Esophagus muscularis mucosa (tissue), 4 donors: ENCODE data around the gene NEFH. TPM values are rescaled to one million over a fixed set of nuclear protein-coding genes. Genes with fewer than 3 reads are reported as not detected.
"Not testable (repeated sequence)": the region's sequence is repeated elsewhere in the genome, so short reads cannot be mapped to it uniquely, and the experiment has no call there.

ENCODE experiments used
- DNase-seq: peaks from one replicate; pipeline ENCODE4 v3.0.0-alpha.2; 2017; ENCODE audit errors: extremely low spot score
- H3K27ac ChIP-seq, 4 donors: fragments of 200-600 bp; sonication (generic); replicated peaks in 1 of 4; 1 replicate in 3 of 4; 2 replicates in 1 of 4; pipeline ENCODE4 v1.5.1; 2016 to 2019; ENCODE audit warnings: mild to moderate bottlenecking in 1 of 4
- H3K27me3 ChIP-seq, 4 donors: fragments of 200-600 bp; sonication (generic); one replicate each; pipeline versions ENCODE4 v1.5.1 to v1.6.0; 2016 to 2019
- H3K36me3 ChIP-seq, 4 donors: fragments of 200-600 bp; sonication (generic); one replicate each; pipeline ENCODE4 v1.5.1; 2016 to 2019
- H3K4me1 ChIP-seq, 4 donors: fragments of 200-600 bp; sonication (generic); one replicate each; pipeline ENCODE4 v1.5.1; 2016 to 2019
- H3K4me3 ChIP-seq, 4 donors: fragments of 200-600 bp; sonication (generic); 1 replicate in 2 of 4; 2 replicates in 2 of 4; pipeline ENCODE4 v1.5.1; 2016 to 2019; ENCODE audit warnings: mild to moderate bottlenecking in 4 of 4, moderate library complexity in 1 of 4
- H3K9me3 ChIP-seq, 4 donors: fragments of 200-600 bp; sonication (generic); 1 replicate in 3 of 4; 2 replicates in 1 of 4; pipeline ENCODE4 v1.5.1; 2016 to 2019
- CTCF ChIP-seq, 3 experiments: fragments of 200-600 bp in 2 of 3; fragments of 450-650 bp in 1 of 3; sonication (generic) in 2 of 3; IDR thresholded peaks; one replicate each; pipeline ENCODE4 v1.5.1; 2017 to 2019; ENCODE audit warnings: antibody characterized with exemption in 3 of 3, mild to moderate bottlenecking in 2 of 3, moderate library complexity in 1 of 3
- EP300 ChIP-seq: sonication (generic); formaldehyde crosslinking; IDR thresholded peaks from one replicate; pipeline ENCODE4 v1.6.1; 2017; ENCODE audit warnings: antibody characterized with exemption
- POLR2A ChIP-seq: fragments of 450-650 bp; IDR thresholded peaks from one replicate; pipeline ENCODE4 v1.6.1; 2017; ENCODE audit warnings: antibody characterized with exemption, moderate library complexity, mild to moderate bottlenecking, low read depth
- POLR2AphosphoS5 ChIP-seq, 2 donors: sonication (generic); formaldehyde crosslinking; IDR thresholded peaks; one replicate each; pipeline ENCODE4 v1.6.1; 2017; ENCODE audit warnings: antibody characterized with exemption in 2 of 2
- WGBS: methylation state at CpG from one replicate; pipeline ENCODE4 v1.1.5; 2018; 5-methylcytosine and 5-hydroxymethylcytosine counted together
- intact Hi-C: fragments of 100-400 bp; cut with DNase I; formaldehyde crosslinking; loops from one replicate; pipeline ENCODE4 v1.15.1; 2023
- total RNA-seq, 4 donors: library from RNA; depleted of rRNA; stranded (reverse); fragments of >200 nt; gene quantifications; one replicate each; pipeline versions ENCODE4 v1.1.0 to v1.2.1, GENCODE V29; 2016

NEFH gene
- total RNA-seq, 4 donors from 2014 or later, result 1.2 to 2.7 (median 2.0) TPM

- 40% methylated on average over 5 of the region's 5 CpGs for WGBS
- Histone ChIP-seq H3K4me1 (no peaks in the 10 kb centered on the region), H3K9me3 (no peaks in the 10 kb centered on the region), H3K27me3 (peaks cover 0 to 38% (median 5%) of the 10 kb centered on the region in 4 donors), H3K4me3 (no peak overlapping the region), H3K36me3 (no peaks in the 10 kb centered on the region), H3K27ac (no peak overlapping the region)
- intact Hi-C loops, result no loop called here
- DNase-seq, result no peak
- no peak for TF ChIP-seq POLR2AphosphoS5 (IDR thresholded peaks at IDR 0.05)
- TF ChIP-seq CTCF (IDR thresholded peaks at IDR 0.05), result no peak
- TF ChIP-seq POLR2A, result no peak
- no peak for TF ChIP-seq EP300
Observed at GRCh38 chr22:29435236-29436136, 44.5 kb upstream of the NEFH start.

- H3K27ac ChIP-seq, H3K4me1 ChIP-seq, DNase-seq, H3K9me3 ChIP-seq, intact Hi-C loops, H3K36me3 ChIP-seq, H3K4me3 ChIP-seq: not testable (repeated sequence)
- 87% methylated on average over 10 of the region's 10 CpGs for WGBS
- H3K27me3 ChIP-seq, result peaks cover 0 to 18% (median 0%) of the 10 kb centered on the region in 4 donors
Observed at GRCh38 chr22:29438283-29438682, 41.7 kb upstream of the NEFH start, which contains the start of gene RFPL1. TSS of gene RFPL1 (plus strand) at chr22:29438583.

GRCh38 chr22:29442976-29443375, 37.0 kb upstream of the NEFH start:
- no peak overlapping the region for H3K4me3 ChIP-seq
- no peak for DNase-seq
- H3K9me3 ChIP-seq, result no peaks in the 10 kb centered on the region
- H3K36me3 ChIP-seq, result no peaks in the 10 kb centered on the region
- H3K27ac ChIP-seq, result no peak overlapping the region
- no peak for TF ChIP-seq EP300
- 52% methylated on average over 1 of the region's 1 CpG for WGBS
- H3K4me1 ChIP-seq, result no peaks in the 10 kb centered on the region
- peaks cover 0 to 10% (median 0%) of the 10 kb centered on the region in 4 donors for H3K27me3 ChIP-seq
- intact Hi-C loops, result no loop called here

GRCh38 chr22:29443452-29443851, 36.6 kb upstream of the NEFH start:
- Histone ChIP-seq H3K36me3 (no peaks in the 10 kb centered on the region), H3K27ac (no peak overlapping the region), H3K4me1 (no peaks in the 10 kb centered on the region), H3K27me3 (peaks cover 0 to 10% (median 0%) of the 10 kb centered on the region in 4 donors), H3K9me3 (no peaks in the 10 kb centered on the region), H3K4me3 (no peak overlapping the region)
- no peak for DNase-seq
- intact Hi-C loops, result no loop called here
- WGBS, result 64% methylated on average over 6 of the region's 6 CpGs
- no peak for TF ChIP-seq POLR2A
- TF ChIP-seq EP300, result no peak
- TF ChIP-seq CTCF (IDR thresholded peaks at IDR 0.05), result no peak
- no peak for TF ChIP-seq POLR2AphosphoS5 (IDR thresholded peaks at IDR 0.05)

GRCh38 chr22:29443861-29444792, 35.9 kb upstream of the NEFH start:
- H3K4me3 ChIP-seq, result no peak overlapping the region
- TF ChIP-seq EP300, result no peak
- no peak for TF ChIP-seq POLR2A
- no peak for TF ChIP-seq CTCF (IDR thresholded peaks at IDR 0.05)
- TF ChIP-seq POLR2AphosphoS5 (IDR thresholded peaks at IDR 0.05), result no peak
- H3K27me3 ChIP-seq, result peaks cover 0 to 10% (median 0%) of the 10 kb centered on the region in 4 donors
- no peak for DNase-seq
- no peak overlapping the region for H3K27ac ChIP-seq
- WGBS, result 61% methylated on average over 14 of the region's 14 CpGs
- H3K36me3 ChIP-seq, result no peaks in the 10 kb centered on the region
- H3K4me1 ChIP-seq, result no peaks in the 10 kb centered on the region
- intact Hi-C loops, result no loop called here
- no peaks in the 10 kb centered on the region for H3K9me3 ChIP-seq
